ENCODE results near the gene ARHGEF18.

The ARHGEF18 gene

GRCh38 chr19:7386769-7387168 is 38.0 kb downstream of the ARHGEF18 start:
- no peak for DNase-seq

- DNase-seq: no peak
Measured at GRCh38 chr19:7391218-7391670, 42.5 kb downstream of the ARHGEF18 start.

GRCh38 chr19:7393459-7393858 is 44.7 kb downstream of the ARHGEF18 start:
- no peak for DNase-seq

GRCh38 chr19:7393939-7394730 is 45.4 kb downstream of the ARHGEF18 start:
- DNase-seq: no peak

GRCh38 chr19:7394731-7395359 is 46.1 kb downstream of the ARHGEF18 start:
- peak; percentile 38 for DNase-seq

- no peak for DNase-seq
Measured at GRCh38 chr19:7395360-7396066, 46.8 kb downstream of the ARHGEF18 start.

GRCh38 chr19:7397687-7398086 is 49.0 kb downstream of the ARHGEF18 start:
- no peak for DNase-seq

All from NCI-H1436 treated with DMSO at 0.1 percent for 48 hours (cell line).